ENCODE results near the gene RUNX1. TPM values are rescaled to one million over a fixed set of nuclear protein-coding genes. Genes with fewer than 3 reads are reported as not detected.

RUNX1 gene
- total and polyA plus RNA-seq, 2 of the 13 experiments (the other 11 are each of a cell fraction or from before 2014, with no cell fraction given): 5.4 to 6.4 TPM

GRCh38 chr21:34916446-34916845 lies 132.7 kb downstream of the RUNX1 start:
- intact Hi-C loops (cut with micrococcal nuclease; ENCODE audit: unreplicated experiment) (no loop called here), in situ Hi-C loops (cut with HindIII; ENCODE audit: extremely low pct_ligation_motif_present, low pct_unique_long_range_greater_than_20kb) (no loop called here)
- Histone ChIP-seq H3K4me1 (ENCODE audit: insufficient read depth, low read length) (no peaks in the 10 kb centered on the region; the same call in 1 of the 2 replicates), H3K27ac (ENCODE audit: extremely low read length, insufficient read depth, low read length) (no peak overlapping the region), H3K36me3 (replicated peaks in 1 of 2; ENCODE audit: control insufficient read depth in 1 of 2, insufficient read depth in 2 of 2, low read length in 2 of 2) (no peaks in the 10 kb centered on the region), H3K9me3 (ENCODE audit: low read length) (no peaks in the 10 kb centered on the region), H3K27me3 (ENCODE audit: control insufficient read depth in 1 of 2, insufficient read depth in 2 of 2, low read length in 2 of 2) (no peaks in the 10 kb centered on the region), H3K4me2 (ENCODE audit: low read depth, low read length) (no peak overlapping the region), H3K9ac (ENCODE audit: insufficient read depth, low read depth, low read length) (no peak overlapping the region), H4K20me1 (ENCODE audit: insufficient read depth, low read length) (no peaks in the 10 kb centered on the region), H2AFZ (ENCODE audit: low read length) (no peak overlapping the region), H3K4me3 (replicated peaks in 1 of 3; ENCODE audit: insufficient read depth in 1 of 3, low read depth in 2 of 3, low read length in 3 of 3) (no peak overlapping the region), H3K79me2 (ENCODE audit: insufficient read depth, low read length) (no peaks in the 10 kb centered on the region)
- no TSS peak for BruUV-seq (replicated peaks)
- no peak for DNase-seq (ENCODE audit: low spot score)
- no peak for FAIRE-seq
- ChIA-PET CTCF (ENCODE audit: low intra/inter-chr PET ratio, low total read pairs) (no interaction called here), POLR2A (no interaction called here)
- no peak for TF ChIP-seq MXI1 (IDR thresholded peaks at IDR 0.05; ENCODE audit: borderline replicate concordance, low read depth, low read length)
- TF ChIP-seq, protein P1, sequence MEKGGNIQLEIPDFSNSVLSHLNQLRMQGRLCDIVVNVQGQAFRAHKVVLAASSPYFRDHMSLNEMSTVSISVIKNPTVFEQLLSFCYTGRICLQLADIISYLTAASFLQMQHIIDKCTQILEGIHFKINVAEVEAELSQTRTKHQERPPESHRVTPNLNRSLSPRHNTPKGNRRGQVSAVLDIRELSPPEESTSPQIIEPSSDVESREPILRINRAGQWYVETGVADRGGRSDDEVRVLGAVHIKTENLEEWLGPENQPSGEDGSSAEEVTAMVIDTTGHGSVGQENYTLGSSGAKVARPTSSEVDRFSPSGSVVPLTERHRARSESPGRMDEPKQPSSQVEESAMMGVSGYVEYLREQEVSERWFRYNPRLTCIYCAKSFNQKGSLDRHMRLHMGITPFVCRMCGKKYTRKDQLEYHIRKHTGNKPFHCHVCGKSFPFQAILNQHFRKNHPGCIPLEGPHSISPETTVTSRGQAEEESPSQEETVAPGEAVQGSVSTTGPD (CRISPR knock-in tag; IDR thresholded peaks at IDR 0.05): no peak
- no peak for TF ChIP-seq ZNF235 (CRISPR knock-in tag; IDR thresholded peaks at IDR 0.05; ENCODE audit: borderline replicate concordance)
- no peak for TF ChIP-seq ZNF484 (CRISPR knock-in tag; IDR thresholded peaks at IDR 0.05; ENCODE audit: borderline replicate concordance, low read depth)
- TF ChIP-seq ZNF329 (CRISPR knock-in tag; IDR thresholded peaks at IDR 0.05; ENCODE audit: low read depth): no peak
- no peak for TF ChIP-seq PHF8 (CRISPR knock-in tag; IDR thresholded peaks at IDR 0.05)
- TF ChIP-seq TCF7L2 (IDR thresholded peaks at IDR 0.05; ENCODE audit: low read depth, low read length): no peak
- TF ChIP-seq ZBTB14 (CRISPR knock-in tag; IDR thresholded peaks at IDR 0.05): no peak
- TF ChIP-seq MATR3 (CRISPR knock-in tag; IDR thresholded peaks at IDR 0.05): no peak
- TF ChIP-seq DMTF1 (CRISPR knock-in tag; IDR thresholded peaks at IDR 0.05): no peak
- TF ChIP-seq ZC3H4 (CRISPR knock-in tag; IDR thresholded peaks at IDR 0.05; ENCODE audit: borderline replicate concordance): no peak
- TF ChIP-seq ZNF572 (CRISPR knock-in tag; IDR thresholded peaks at IDR 0.05): no peak
- TF ChIP-seq NR3C1 (CRISPR knock-in tag; IDR thresholded peaks at IDR 0.05): no peak
- no peak for TF ChIP-seq FOSL2 (CRISPR knock-in tag; IDR thresholded peaks at IDR 0.05)
- TF ChIP-seq, protein P2, sequence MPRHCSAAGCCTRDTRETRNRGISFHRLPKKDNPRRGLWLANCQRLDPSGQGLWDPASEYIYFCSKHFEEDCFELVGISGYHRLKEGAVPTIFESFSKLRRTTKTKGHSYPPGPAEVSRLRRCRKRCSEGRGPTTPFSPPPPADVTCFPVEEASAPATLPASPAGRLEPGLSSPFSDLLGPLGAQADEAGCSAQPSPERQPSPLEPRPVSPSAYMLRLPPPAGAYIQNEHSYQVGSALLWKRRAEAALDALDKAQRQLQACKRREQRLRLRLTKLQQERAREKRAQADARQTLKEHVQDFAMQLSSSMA (CRISPR knock-in tag; IDR thresholded peaks at IDR 0.05): no peak
- WGBS (ENCODE audit: low lambda C conversion rate): 69% methylated on average over 7 of the region's 7 CpGs
- no peak for ATAC-seq

Data from HepG2 (cell line).